B cell (primary cell): ENCODE data around the gene CRIM1.

Experiments
- CTCF ChIP-seq: fragments of 200-600 bp; IDR thresholded peaks from one replicate; pipeline ENCODE4 v1.8.0; 2022; ENCODE audit warnings: antibody characterized with exemption, mild to moderate bottlenecking
- EZH2 ChIP-seq: IDR thresholded peaks from 2 replicates; pipeline ENCODE4 v1.6.1; 2012; ENCODE audit warnings: borderline replicate concordance, low read depth, mild to moderate bottlenecking, moderate library complexity, low read length; ENCODE audit not compliant: insufficient read depth, poor library complexity, severe bottlenecking

DNA sequence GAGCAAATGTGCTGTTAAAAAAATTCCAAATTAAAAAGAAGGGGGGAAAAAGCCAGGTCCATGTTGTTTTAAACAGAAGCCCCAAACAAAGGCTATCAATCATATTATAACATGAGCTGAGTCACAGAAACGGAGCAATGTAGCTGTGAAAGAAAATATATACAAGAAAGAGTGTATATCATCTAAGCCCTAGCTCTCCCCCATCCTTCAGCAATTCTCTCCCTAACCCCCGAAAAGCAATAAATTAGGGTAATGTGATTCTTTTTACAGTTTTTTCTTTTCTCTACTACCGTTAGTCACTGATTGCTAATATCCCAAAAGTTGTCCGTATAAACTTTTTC lies 217.1 kb downstream of the CRIM1 start:
- TF ChIP-seq CTCF (no peak), EZH2 (no peak)
